Measurements from ENCODE around the gene NXPH3. TPM values are rescaled to one million over a fixed set of nuclear protein-coding genes. Genes with fewer than 3 reads are reported as not detected.

NXPH3 gene
- total RNA-seq, 1 experiment from 2014 or later, result not detected

- H3K27ac ChIP-seq, result no peak overlapping the region
- no TSS peak for BruUV-seq (replicated peaks)
- H2AFZ ChIP-seq, result no peak overlapping the region
- no peaks in the 10 kb centered on the region for H3K27me3 ChIP-seq (ENCODE audit: insufficient read depth, low read depth)
- H3K79me2 ChIP-seq (ENCODE audit: low read depth), result no peaks in the 10 kb centered on the region
- no peaks in the 10 kb centered on the region for H3K9me2 ChIP-seq (ENCODE audit: insufficient read depth)
- POLR2A ChIA-PET (ENCODE audit: unreplicated experiment), result interaction anchor here (0.7 kb wide), 1 partner anchor 215 kb away, joined by 4 read pairs; no protein-coding TSS in a partner anchor
- H3F3A ChIP-seq (ENCODE audit: insufficient read depth, low read depth), result no peaks in the 10 kb centered on the region; the same call in 1 of the 2 replicates
- no peaks in the 10 kb centered on the region for H3K36me3 ChIP-seq (ENCODE audit: low read depth)
- H3K4me1 ChIP-seq (replicated peaks; ENCODE audit: insufficient read depth), result no peaks in the 10 kb centered on the region
- peak in 1 of 2 experiments; percentile 42 for DNase-seq
- CTCF ChIA-PET, result interaction anchor here (0.6 to 1.8 kb wide), 7 partner anchors 10 to 818 kb away, joined by 3 to 6 read pairs (median 4); no protein-coding TSS in a partner anchor
- H3K4me2 ChIP-seq, result no peak overlapping the region
- H3K9me3 ChIP-seq (ENCODE audit: insufficient read depth, low read depth), result no peaks in the 10 kb centered on the region
- H3K4me3 ChIP-seq, result no peak overlapping the region
- intact Hi-C loops (cut with micrococcal nuclease; ENCODE audit: unreplicated experiment), result loop anchor here (1.0 kb wide), 1 partner anchor 242 kb away; no protein-coding TSS in a partner anchor
- TF ChIP-seq EZH2 (IDR thresholded peaks at IDR 0.05; ENCODE audit: low read depth), result no peak
- peak; percentile 75 for TF ChIP-seq CTCF (conservative IDR thresholded peaks at IDR 0.05)
- no peaks in the 10 kb centered on the region for H4K20me1 ChIP-seq (ENCODE audit: insufficient read depth)
These were observed 18.2 kb upstream of the NXPH3 start for GRCh38 chr17:49557312-49558024.

- CTCF ChIA-PET, result interaction anchor here (0.6 to 0.7 kb wide), 2 partner anchors 60 to 163 kb away, joined by 5 to 14 read pairs; no protein-coding TSS in a partner anchor
- no TSS peak for BruUV-seq (replicated peaks)
- Histone ChIP-seq H3K79me2 (ENCODE audit: low read depth) (no peaks in the 10 kb centered on the region), H3K4me3 (no peak overlapping the region), H3K9me3 (ENCODE audit: insufficient read depth, low read depth) (no peaks in the 10 kb centered on the region), H4K20me1 (ENCODE audit: insufficient read depth) (no peaks in the 10 kb centered on the region), H3F3A (ENCODE audit: insufficient read depth, low read depth) (peaks cover 6% of the 10 kb centered on the region; the same call in 1 of the 2 replicates), H3K27ac (no peak overlapping the region), H3K36me3 (ENCODE audit: low read depth) (no peaks in the 10 kb centered on the region), H3K4me2 (no peak overlapping the region), H3K27me3 (ENCODE audit: insufficient read depth, low read depth) (no peaks in the 10 kb centered on the region; the same call in 1 of the 2 replicates), H2AFZ (no peak overlapping the region), H3K9me2 (ENCODE audit: insufficient read depth) (no peaks in the 10 kb centered on the region), H3K4me1 (replicated peaks; ENCODE audit: insufficient read depth) (0 out of 2 replicates have a peak, but pooled peaks cover 6% of the 10 kb centered on the region)
- TF ChIP-seq CTCF (conservative IDR thresholded peaks at IDR 0.05) (no peak), EZH2 (IDR thresholded peaks at IDR 0.05; ENCODE audit: low read depth) (no peak)
- DNase-seq, result no peak
- POLR2A ChIA-PET (ENCODE audit: unreplicated experiment), result no interaction called here
- intact Hi-C loops (cut with micrococcal nuclease; ENCODE audit: unreplicated experiment), result loop anchor here (5.0 kb wide), 1 partner anchor 733 kb away; no protein-coding TSS in a partner anchor
These were observed 11.0 kb upstream of the NXPH3 start for GRCh38 chr17:49564638-49565037.

- Histone ChIP-seq H2AFZ (no peak overlapping the region), H3K27ac (no peak overlapping the region), H4K20me1 (ENCODE audit: insufficient read depth) (no peaks in the 10 kb centered on the region), H3K27me3 (ENCODE audit: insufficient read depth, low read depth) (peaks cover 9% of the 10 kb centered on the region; the same call in 1 of the 2 replicates), H3F3A (ENCODE audit: insufficient read depth, low read depth) (peaks cover 19% of the 10 kb centered on the region; the same call in 1 of the 2 replicates), H3K4me3 (no peak overlapping the region), H3K9me2 (ENCODE audit: insufficient read depth) (no peaks in the 10 kb centered on the region), H3K36me3 (ENCODE audit: low read depth) (no peaks in the 10 kb centered on the region), H3K9me3 (ENCODE audit: insufficient read depth, low read depth) (no peaks in the 10 kb centered on the region), H3K79me2 (ENCODE audit: low read depth) (no peaks in the 10 kb centered on the region), H3K4me1 (replicated peaks; ENCODE audit: insufficient read depth) (0 out of 2 replicates have a peak, but pooled peaks cover 6% of the 10 kb centered on the region), H3K4me2 (no peak overlapping the region)
- no peak for TF ChIP-seq EZH2 (IDR thresholded peaks at IDR 0.05; ENCODE audit: low read depth)
- TF ChIP-seq CTCF (conservative IDR thresholded peaks at IDR 0.05), result no peak
- ChIA-PET CTCF (interaction anchor here (0.6 to 1.2 kb wide), 3 partner anchors 9 to 724 kb away, joined by 3 to 6 read pairs (median 4); partner anchors contain the start of gene NXPH3), POLR2A (ENCODE audit: unreplicated experiment) (interaction anchor here (0.5 to 0.6 kb wide), 2 partner anchors 159 to 304 kb away, joined by 5 to 11 read pairs; no protein-coding TSS in a partner anchor)
- intact Hi-C loops (cut with micrococcal nuclease; ENCODE audit: unreplicated experiment), result loop anchor here (5.0 kb wide), 1 partner anchor 731 kb away; no protein-coding TSS in a partner anchor
- BruUV-seq (replicated peaks), result no TSS peak
- DNase-seq, result peak in 1 of 2 experiments; percentile 38
These were observed 9.7 kb upstream of the NXPH3 start for GRCh38 chr17:49565948-49566491.
